ENCODE measurements around the gene TLCD4.
A peak's percentile ranks its signal among the peaks of the same experiment; 100 is the strongest.
"Not testable (repeated sequence)": the region's sequence is repeated elsewhere in the genome, so short reads cannot be mapped to it uniquely, and the experiment has no call there.

The TLCD4 gene

DNA sequence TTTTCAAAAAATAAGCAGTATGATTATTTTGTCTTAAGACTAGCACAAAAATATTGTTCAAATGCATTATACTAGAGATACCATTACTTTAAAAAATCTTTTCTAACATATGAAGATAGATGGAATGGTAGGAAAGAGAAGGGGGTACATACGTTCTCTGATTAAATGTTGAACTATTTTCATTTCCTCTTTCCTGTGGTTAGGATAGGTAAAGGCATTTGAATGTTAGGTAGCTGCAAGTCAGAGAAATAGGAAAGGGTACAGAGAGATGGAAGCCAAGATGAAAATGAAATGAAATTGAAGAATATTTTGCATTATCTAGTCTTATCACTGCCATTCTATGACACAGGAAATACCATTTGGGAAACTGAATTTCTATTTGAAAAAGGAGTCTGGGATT, 28.3 kb downstream of the TLCD4 start:
- H3K79me2 ChIP-seq (ENCODE audit: low read length) = no peaks in the 10 kb centered on the region
- H3K9me3 ChIP-seq (ENCODE audit: insufficient read depth, low read length) = no peaks in the 10 kb centered on the region
- H3K9ac ChIP-seq (ENCODE audit: low read length) = no peak overlapping the region; the same call in 1 of the 2 replicates
- peaks cover 27% of the 10 kb centered on the region for H3K4me1 ChIP-seq (ENCODE audit: low read length)
- H3K27me3 ChIP-seq (ENCODE audit: low read depth, low read length) = no peaks in the 10 kb centered on the region
- H2AFZ ChIP-seq (ENCODE audit: low read depth, low read length) = no peak overlapping the region
- no peak for TF ChIP-seq EZH2phosphoT487 (IDR thresholded peaks at IDR 0.05; ENCODE audit: low read depth)
- TF ChIP-seq, protein P1, sequence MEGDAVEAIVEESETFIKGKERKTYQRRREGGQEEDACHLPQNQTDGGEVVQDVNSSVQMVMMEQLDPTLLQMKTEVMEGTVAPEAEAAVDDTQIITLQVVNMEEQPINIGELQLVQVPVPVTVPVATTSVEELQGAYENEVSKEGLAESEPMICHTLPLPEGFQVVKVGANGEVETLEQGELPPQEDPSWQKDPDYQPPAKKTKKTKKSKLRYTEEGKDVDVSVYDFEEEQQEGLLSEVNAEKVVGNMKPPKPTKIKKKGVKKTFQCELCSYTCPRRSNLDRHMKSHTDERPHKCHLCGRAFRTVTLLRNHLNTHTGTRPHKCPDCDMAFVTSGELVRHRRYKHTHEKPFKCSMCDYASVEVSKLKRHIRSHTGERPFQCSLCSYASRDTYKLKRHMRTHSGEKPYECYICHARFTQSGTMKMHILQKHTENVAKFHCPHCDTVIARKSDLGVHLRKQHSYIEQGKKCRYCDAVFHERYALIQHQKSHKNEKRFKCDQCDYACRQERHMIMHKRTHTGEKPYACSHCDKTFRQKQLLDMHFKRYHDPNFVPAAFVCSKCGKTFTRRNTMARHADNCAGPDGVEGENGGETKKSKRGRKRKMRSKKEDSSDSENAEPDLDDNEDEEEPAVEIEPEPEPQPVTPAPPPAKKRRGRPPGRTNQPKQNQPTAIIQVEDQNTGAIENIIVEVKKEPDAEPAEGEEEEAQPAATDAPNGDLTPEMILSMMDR (IDR thresholded peaks at IDR 0.05; ENCODE audit: low read depth, low read length) = no peak
- no peaks in the 10 kb centered on the region for H3K36me3 ChIP-seq (replicated peaks; ENCODE audit: low read depth, low read length)
- peak overlapping the region; percentile 55 for H3K4me2 ChIP-seq (ENCODE audit: low read length)
- H3K4me3 ChIP-seq (ENCODE audit: low read length) = peak overlapping the region; percentile 16; the same call in 1 of the 2 replicates
- peak overlapping the region; percentile 24 for H3K27ac ChIP-seq (ENCODE audit: low read length)
- no peaks in the 10 kb centered on the region for H4K20me1 ChIP-seq (ENCODE audit: insufficient read depth, low read length)

DNA sequence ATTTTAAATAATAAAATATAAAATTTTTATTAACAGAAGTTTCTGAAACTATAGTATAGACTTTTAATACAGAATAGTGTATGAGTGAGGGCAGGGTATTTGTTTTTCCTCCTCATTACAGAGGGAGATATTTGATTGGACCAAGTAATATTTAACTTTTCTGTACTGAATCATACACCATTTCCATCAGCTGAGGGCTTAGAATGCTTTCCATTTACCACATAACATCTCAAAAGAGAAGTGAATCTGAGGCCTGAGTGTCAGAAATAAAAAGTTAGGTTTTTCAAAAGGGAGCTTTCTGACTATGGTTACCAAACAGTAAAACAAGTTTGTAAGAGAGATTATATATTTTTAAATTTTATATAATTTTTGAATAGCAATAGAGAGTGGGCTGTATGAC, 29.5 kb downstream of the TLCD4 start:
- H3K4me3 ChIP-seq (ENCODE audit: low read length) = no peak overlapping the region
- no peaks in the 10 kb centered on the region for H4K20me1 ChIP-seq (ENCODE audit: insufficient read depth, low read length)
- H3K27me3 ChIP-seq (ENCODE audit: low read depth, low read length) = no peaks in the 10 kb centered on the region
- peaks cover 27% of the 10 kb centered on the region for H3K4me1 ChIP-seq (ENCODE audit: low read length)
- H3K9me3 ChIP-seq (ENCODE audit: insufficient read depth, low read length) = no peaks in the 10 kb centered on the region
- no peak overlapping the region for H3K9ac ChIP-seq (ENCODE audit: low read length)
- H3K4me2 ChIP-seq (ENCODE audit: low read length) = no peak overlapping the region
- no peaks in the 10 kb centered on the region for H3K79me2 ChIP-seq (ENCODE audit: low read length)
- H2AFZ ChIP-seq (ENCODE audit: low read depth, low read length) = no peak overlapping the region
- no peak for TF ChIP-seq EZH2phosphoT487 (IDR thresholded peaks at IDR 0.05; ENCODE audit: low read depth)
- TF ChIP-seq, protein P1 (IDR thresholded peaks at IDR 0.05; ENCODE audit: low read depth, low read length) = no peak
- H3K27ac ChIP-seq (ENCODE audit: low read length) = no peak overlapping the region
- H3K36me3 ChIP-seq (replicated peaks; ENCODE audit: low read depth, low read length) = no peaks in the 10 kb centered on the region

DNA sequence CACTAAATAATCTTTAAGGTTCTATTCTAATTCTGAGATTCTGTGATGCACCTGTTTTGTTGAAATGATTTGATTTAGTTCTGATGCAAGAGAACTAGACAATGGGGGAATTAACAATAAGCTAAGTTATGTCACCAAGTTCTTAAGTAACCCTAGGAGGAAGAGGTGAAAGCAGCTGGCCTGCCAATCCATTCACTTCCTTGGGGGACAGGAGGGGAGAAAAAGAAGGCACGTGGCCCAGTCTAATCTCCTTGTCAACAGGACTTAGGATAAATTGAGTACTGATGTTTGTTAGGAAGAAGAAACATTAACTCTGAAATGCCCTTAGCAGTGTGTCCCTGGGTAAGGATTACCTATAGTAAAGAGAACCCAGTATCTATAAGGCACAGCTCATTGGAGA, 36.9 kb downstream of the TLCD4 start:
- H3K27ac ChIP-seq (ENCODE audit: low read length) = no peak overlapping the region
- H3K4me1 ChIP-seq (ENCODE audit: low read length) = no peaks in the 10 kb centered on the region
- H2AFZ ChIP-seq (ENCODE audit: low read depth, low read length) = no peak overlapping the region
- TF ChIP-seq, protein P1 (IDR thresholded peaks at IDR 0.05; ENCODE audit: low read depth, low read length) = no peak
- TF ChIP-seq EZH2phosphoT487 (IDR thresholded peaks at IDR 0.05; ENCODE audit: low read depth) = no peak
- H3K4me2 ChIP-seq (ENCODE audit: low read length) = no peak overlapping the region
- no peak overlapping the region for H3K4me3 ChIP-seq (ENCODE audit: low read length)
- no peak overlapping the region for H3K9ac ChIP-seq (ENCODE audit: low read length)
- no peaks in the 10 kb centered on the region for H3K36me3 ChIP-seq (replicated peaks; ENCODE audit: low read depth, low read length)
- no peaks in the 10 kb centered on the region for H3K9me3 ChIP-seq (ENCODE audit: insufficient read depth, low read length)
- no peaks in the 10 kb centered on the region for H4K20me1 ChIP-seq (ENCODE audit: insufficient read depth, low read length)
- H3K79me2 ChIP-seq (ENCODE audit: low read length) = no peaks in the 10 kb centered on the region
- H3K27me3 ChIP-seq (ENCODE audit: low read depth, low read length) = no peaks in the 10 kb centered on the region

DNA sequence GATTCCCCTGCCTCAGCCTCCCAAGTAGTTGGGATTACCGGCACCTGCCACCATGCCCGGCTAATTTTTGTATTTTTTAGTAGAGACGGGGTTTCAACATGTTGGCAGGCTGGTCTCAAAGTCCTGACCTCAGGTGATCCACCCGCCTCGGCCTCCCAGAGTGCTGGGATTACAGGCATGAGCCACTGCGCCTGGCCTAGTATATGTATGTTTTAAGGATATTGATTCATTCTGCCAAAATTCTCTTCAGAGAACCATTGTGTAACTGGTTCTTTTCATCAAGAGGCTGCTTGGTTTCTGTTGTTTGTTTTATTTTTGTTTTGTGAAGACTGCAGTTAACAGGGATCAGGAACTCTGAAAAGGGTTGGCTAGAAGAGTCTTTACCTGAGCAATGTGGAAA, 48.4 kb downstream of the TLCD4 start:
- not testable (repeated sequence) for H2AFZ ChIP-seq (ENCODE audit: low read depth, low read length); H3K4me1 ChIP-seq (ENCODE audit: low read length); H3K79me2 ChIP-seq (ENCODE audit: low read length); H3K9ac ChIP-seq (ENCODE audit: low read length); H3K9me3 ChIP-seq (ENCODE audit: insufficient read depth, low read length); H3K27me3 ChIP-seq (ENCODE audit: low read depth, low read length); H3K4me2 ChIP-seq (ENCODE audit: low read length); H3K4me3 ChIP-seq (ENCODE audit: low read length); H3K27ac ChIP-seq (ENCODE audit: low read length); H4K20me1 ChIP-seq (ENCODE audit: insufficient read depth, low read length); H3K36me3 ChIP-seq (replicated peaks; ENCODE audit: low read depth, low read length)
